ENCODE results near the gene TADA1. TPM values are rescaled to one million over a fixed set of nuclear protein-coding genes. Genes with fewer than 3 reads are reported as not detected.

Gene TADA1
- total RNA-seq, 2 experiments from 2014 or later, result 14.3 to 15.7 TPM

DNA sequence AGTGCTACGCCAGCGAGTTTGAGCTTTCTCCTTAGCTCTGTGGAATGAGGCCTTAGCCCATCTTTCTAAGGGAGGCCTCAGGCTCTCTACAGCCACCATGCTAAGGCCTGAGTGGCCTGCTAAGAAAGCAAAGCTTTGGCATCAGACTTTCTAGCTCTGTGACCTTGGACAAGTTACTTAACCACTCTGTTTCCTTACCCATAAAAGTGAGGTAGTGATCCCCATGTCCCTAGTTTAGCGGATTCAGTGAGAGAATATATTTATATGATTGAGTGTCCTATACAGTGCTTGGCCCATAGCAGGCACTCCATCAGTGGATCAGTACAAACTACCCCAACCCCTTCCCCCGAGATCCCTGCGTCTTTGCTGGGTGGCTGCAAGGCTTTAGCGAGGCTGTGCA lies 32.7 kb downstream of the TADA1 start:
- ChIA-PET POLR2A (interaction anchor here (0.8 to 1.7 kb wide), 4 partner anchors 10 to 32 kb away, joined by 3 to 5 read pairs (median 5); partner anchors contain the start of gene TADA1), CTCF (interaction anchor here (1.1 kb wide), 1 partner anchor 9 kb away, joined by 3 read pairs; no protein-coding TSS in a partner anchor)
- no peak for TF ChIP-seq CTCF (IDR thresholded peaks at IDR 0.05)
- ATAC-seq, result no peak
- Mint-ChIP-seq H3K36me3 (ENCODE audit: low read depth) (peaks cover 49% of the 10 kb centered on the region), H3K9me3 (no peaks in the 10 kb centered on the region), H3K4me1 (ENCODE audit: low read depth) (peaks cover 60% of the 10 kb centered on the region), H3K4me3 (no peak overlapping the region), H3K27me3 (no peaks in the 10 kb centered on the region), H3K27ac (no peak overlapping the region)
- DNase-seq, result no peak
- intact Hi-C loops (cut with micrococcal nuclease), result loop anchor here (5.0 kb wide), 1 partner anchor 34 kb away; the partner anchor contains the start of gene TADA1

DNA sequence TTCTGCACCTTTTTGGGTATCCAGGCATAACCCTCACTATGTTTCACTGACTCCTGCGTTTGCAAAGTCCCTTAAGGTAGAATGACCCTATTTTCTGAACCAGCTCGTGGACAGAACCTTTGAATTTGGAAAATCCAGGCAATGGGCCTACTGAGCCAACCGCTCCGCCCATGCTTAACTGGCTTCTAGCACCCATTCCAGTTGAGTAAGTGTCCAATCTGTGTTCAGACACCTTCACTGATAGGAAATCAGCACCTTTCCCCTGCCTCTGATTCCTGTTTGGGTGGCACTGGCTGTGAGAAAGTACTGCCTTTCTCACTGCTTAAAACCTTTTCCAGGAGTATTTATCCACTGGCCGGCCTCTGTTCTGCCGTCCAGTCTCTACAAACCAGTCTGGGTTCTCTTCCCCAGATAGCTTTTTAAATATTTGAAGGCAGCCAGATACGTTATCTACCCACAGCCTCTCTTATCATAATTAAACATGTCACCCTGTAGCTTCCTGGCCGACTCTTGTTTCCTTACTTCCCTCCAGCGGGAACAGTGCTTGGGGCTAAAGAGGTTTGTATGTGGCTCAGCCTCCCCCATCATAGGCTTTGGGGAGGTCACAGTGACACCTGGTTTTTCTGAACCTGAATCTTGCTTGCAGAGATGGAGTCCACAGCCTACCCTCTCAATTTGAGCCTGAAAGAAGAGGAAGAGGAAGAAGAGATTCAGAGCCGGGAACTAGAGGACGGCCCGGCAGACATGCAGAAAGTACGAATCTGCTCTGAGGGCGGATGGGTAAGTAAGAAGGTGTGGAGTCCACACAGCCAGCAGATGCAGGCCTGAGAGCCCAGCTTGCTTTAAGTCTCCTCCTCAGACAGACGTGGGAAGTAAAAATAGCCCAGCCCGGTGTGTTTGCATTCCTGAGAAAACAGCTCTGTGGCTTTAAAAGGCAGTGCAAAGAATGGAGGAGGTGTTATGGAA lies 35.5 kb downstream of the TADA1 start:
- ATAC-seq, result no peak
- H3K9me3 Mint-ChIP-seq, result no peaks in the 10 kb centered on the region
- no peak for DNase-seq
- H3K4me3 Mint-ChIP-seq, result peak overlapping the region; percentile 83
- ChIA-PET POLR2A (interaction anchor here (1.0 to 3.1 kb wide), 5 partner anchors 11 to 35 kb away, joined by 5 to 19 read pairs (median 6); partner anchors contain the start of gene TADA1), CTCF (interaction anchor here (2.2 kb wide), 1 partner anchor 219 kb away, joined by 7 read pairs; no protein-coding TSS in a partner anchor)
- H3K27me3 Mint-ChIP-seq, result no peaks in the 10 kb centered on the region
- H3K36me3 Mint-ChIP-seq (ENCODE audit: low read depth), result peaks cover 28% of the 10 kb centered on the region
- peaks cover 53% of the 10 kb centered on the region for H3K4me1 Mint-ChIP-seq (ENCODE audit: low read depth)
- TF ChIP-seq CTCF (IDR thresholded peaks at IDR 0.05), result no peak
- intact Hi-C loops (cut with micrococcal nuclease), result loop anchor here (5.0 kb wide), 1 partner anchor 37 kb away; the partner anchor contains the start of gene TADA1
- H3K27ac Mint-ChIP-seq, result peak overlapping the region; percentile 83

DNA sequence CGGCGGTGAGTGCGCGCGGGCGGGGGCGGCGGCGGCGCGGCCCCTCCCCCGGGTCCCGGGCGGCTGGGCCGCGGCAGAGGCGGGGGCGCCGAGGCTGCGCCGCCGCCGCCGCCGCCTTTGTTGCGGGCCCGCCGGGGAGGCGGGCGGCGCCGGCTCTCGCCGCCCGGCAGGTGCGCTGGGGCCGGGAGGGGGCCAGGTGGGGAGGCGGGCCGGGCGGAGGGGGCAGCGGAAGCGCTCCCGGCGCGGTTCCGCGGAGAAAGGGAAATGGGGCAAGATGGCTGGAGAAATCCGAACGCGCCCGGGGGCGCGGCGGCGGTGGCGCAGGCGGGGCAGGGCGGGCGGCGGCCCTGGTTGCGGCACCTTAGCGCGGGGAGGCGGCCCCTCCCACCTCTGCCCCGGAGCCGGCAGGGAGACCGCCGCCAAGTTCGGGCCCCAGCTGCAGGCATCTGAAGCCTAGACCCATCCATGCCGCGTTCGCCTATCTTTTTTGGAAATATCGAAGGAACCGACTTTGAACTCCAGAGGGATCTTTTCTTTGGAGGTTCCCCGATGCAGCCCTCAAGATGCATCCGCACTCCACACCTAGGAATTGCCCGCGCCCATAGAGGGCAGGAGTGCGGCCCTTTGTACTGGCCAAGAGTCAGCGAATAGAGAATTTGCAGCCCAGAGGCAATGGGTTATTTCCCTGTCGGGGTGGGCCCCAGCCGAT lies 36.3 kb downstream of the TADA1 start:
- Mint-ChIP-seq H3K4me1 (ENCODE audit: low read depth) (peaks cover 49% of the 10 kb centered on the region), H3K9me3 (no peaks in the 10 kb centered on the region), H3K4me3 (peak overlapping the region; percentile 84), H3K27me3 (no peaks in the 10 kb centered on the region), H3K27ac (peak overlapping the region; percentile 83), H3K36me3 (ENCODE audit: low read depth) (peaks cover 24% of the 10 kb centered on the region)
- ChIA-PET CTCF (interaction anchor here (1.0 to 2.2 kb wide), 4 partner anchors 36 to 381 kb away, joined by 3 to 8 read pairs (median 5); partner anchors contain the start of genes POU2F1 and TADA1), POLR2A (interaction anchor here (0.6 to 3.1 kb wide), 10 partner anchors 9 to 351 kb away, joined by 3 to 19 read pairs (median 5); partner anchors contain the start of genes ILDR2 and TADA1)
- DNase-seq (peak; percentile 56), ATAC-seq (peak; percentile 22)
- intact Hi-C loops (cut with micrococcal nuclease), result loop anchor here (5.0 kb wide), 1 partner anchor 38 kb away; the partner anchor contains the start of gene TADA1
- TF ChIP-seq CTCF (IDR thresholded peaks at IDR 0.05), result no peak

- Mint-ChIP-seq H3K4me1 (ENCODE audit: low read depth) (peaks cover 42% of the 10 kb centered on the region), H3K27me3 (no peaks in the 10 kb centered on the region), H3K9me3 (no peaks in the 10 kb centered on the region), H3K27ac (peak within 1 kb of the TSS; percentile 94), H3K4me3 (peak within 1 kb of the TSS; percentile 84), H3K36me3 (ENCODE audit: low read depth) (peaks cover 16% of the 10 kb centered on the region)
- CTCF ChIA-PET, result interaction anchor here (1.0 to 1.5 kb wide), 3 partner anchors 37 to 381 kb away, joined by 3 to 8 read pairs (median 3); partner anchors contain the start of genes POU2F1 and TADA1
- intact Hi-C loops (cut with micrococcal nuclease), result no loop called here
- no peak for TF ChIP-seq CTCF (IDR thresholded peaks at IDR 0.05)
- DNase-seq, result peak; percentile 89
- POLR2A ChIA-PET, result interaction anchor here (0.6 to 3.1 kb wide), 9 partner anchors 9 to 350 kb away, joined by 3 to 19 read pairs (median 3); partner anchors contain the start of genes ILDR2 and TADA1
- ATAC-seq, result peak; percentile 96
Measured at GRCh38 chr1:166838766-166839599, 37.1 kb downstream of the TADA1 start, which contains the start of gene POGK. Gene POGK (plus strand): TSS chr1:166839475. CDS start chr1:166840957, 1,482 bp downstream.

Data from activated CD8-positive, alpha-beta T cell treated with anti-CD3 and anti-CD28 coated beads for 36 hours (primary cell).